Right lobe of liver (tissue), 6 donors: ENCODE results near the gene DIAPH2. TPM values are rescaled to one million over a fixed set of nuclear protein-coding genes. Genes with fewer than 3 reads are reported as not detected.
A peak's percentile ranks its signal among the peaks of the same experiment; 100 is the strongest.
"Not testable (repeated sequence)": the region's sequence is repeated elsewhere in the genome, so short reads cannot be mapped to it uniquely, and the experiment has no call there.

ENCODE experiments used
- ATAC-seq, 4 donors: fragments of 200-7000 bp; cut with Tn5 transposase; one replicate each; pipeline ENCODE4 v1.9.1; 2020; ENCODE audit warnings: mild to moderate bottlenecking in 4 of 4, moderate library complexity in 4 of 4
- DNase-seq, 3 donors: peaks; one replicate each; pipeline ENCODE4 v3.0.0-alpha.2; 2020
- H3K27ac ChIP-seq, 3 donors: fragments of 200-600 bp; one replicate each; pipeline ENCODE4 v1.8.0; 2022
- H3K27me3 ChIP-seq, 2 donors: fragments of 200-600 bp; one replicate each; pipeline ENCODE4 v1.8.0; 2022
- H3K36me3 ChIP-seq, 4 donors: fragments of 200-600 bp; sonication (generic) in 1 of 4; one replicate each; pipeline versions ENCODE4 v1.5.1 to v1.8.0; 2017 to 2022; ENCODE audit warnings: control low read depth in 1 of 4
- H3K4me1 ChIP-seq, 4 donors: fragments of 200-600 bp; sonication (generic) in 1 of 4; one replicate each; pipeline versions ENCODE4 v1.5.1 to v1.8.0; 2017 to 2022; ENCODE audit warnings: control low read depth in 1 of 4
- H3K4me3 ChIP-seq, 3 donors: fragments of 200-600 bp; one replicate each; pipeline ENCODE4 v1.8.0; 2022
- H3K9me3 ChIP-seq, 4 donors: fragments of 200-600 bp; sonication (generic) in 1 of 4; one replicate each; pipeline versions ENCODE4 v1.5.1 to v1.8.0; 2017 to 2022; ENCODE audit warnings: control low read depth in 1 of 4
- CTCF ChIP-seq, 4 donors: fragments of 200-600 bp in 3 of 4; fragments of 450-650 bp in 1 of 4; IDR thresholded peaks; one replicate each; pipeline versions ENCODE4 v1.5.1 to v1.8.0; 2016 to 2022; ENCODE audit warnings: antibody characterized with exemption in 4 of 4, mild to moderate bottlenecking in 2 of 4
- POLR2A ChIP-seq: fragments of 450-650 bp; IDR thresholded peaks from one replicate; pipeline ENCODE4 v1.6.1; 2017; ENCODE audit warnings: antibody characterized with exemption, mild to moderate bottlenecking
- WGBS: methylation state at CpG from one replicate; pipeline ENCODE4 v1.1.6; 2018; ENCODE audit warnings: low coverage, low lambda C conversion rate; ENCODE audit not compliant: insufficient coverage; ENCODE audit errors: missing lambda C conversion rate; 5-methylcytosine and 5-hydroxymethylcytosine counted together
- intact Hi-C, 2 donors: fragments of 100-400 bp; cut with DNase I; formaldehyde crosslinking; loops; one replicate each; pipeline versions ENCODE4 v1.11.2 to v1.14.1; 2022
- total RNA-seq, 6 experiments: library from RNA; depleted of rRNA in 2 of 6; stranded (reverse); fragments of >200 nt in 2 of 6; fragmentation: NEBNext Ultra II Directional in 3 of 6; extraction: Animal tissue kit (Norgen Biotek cat#: 25700) in 3 of 6; gene quantifications; one replicate each; pipeline versions ENCODE4 v1.1.0 to v1.2.4, GENCODE V29; 2016 to 2023
- donor health status: DM: no; HTN: yes; CAD: no.
- donor health status: DM: no; HTN: no; CAD: no.
- donor health status: DM: no; HTN: no; CAD: no.
- donor health status: DM: no; HTN: yes; CAD: no.
- donor health status: DM: no; HTN: yes; CAD: no.

Gene DIAPH2
- total RNA-seq, 6 experiments from 2014 or later: 10.6 to 20.0 (median 16.4) TPM

DNA sequence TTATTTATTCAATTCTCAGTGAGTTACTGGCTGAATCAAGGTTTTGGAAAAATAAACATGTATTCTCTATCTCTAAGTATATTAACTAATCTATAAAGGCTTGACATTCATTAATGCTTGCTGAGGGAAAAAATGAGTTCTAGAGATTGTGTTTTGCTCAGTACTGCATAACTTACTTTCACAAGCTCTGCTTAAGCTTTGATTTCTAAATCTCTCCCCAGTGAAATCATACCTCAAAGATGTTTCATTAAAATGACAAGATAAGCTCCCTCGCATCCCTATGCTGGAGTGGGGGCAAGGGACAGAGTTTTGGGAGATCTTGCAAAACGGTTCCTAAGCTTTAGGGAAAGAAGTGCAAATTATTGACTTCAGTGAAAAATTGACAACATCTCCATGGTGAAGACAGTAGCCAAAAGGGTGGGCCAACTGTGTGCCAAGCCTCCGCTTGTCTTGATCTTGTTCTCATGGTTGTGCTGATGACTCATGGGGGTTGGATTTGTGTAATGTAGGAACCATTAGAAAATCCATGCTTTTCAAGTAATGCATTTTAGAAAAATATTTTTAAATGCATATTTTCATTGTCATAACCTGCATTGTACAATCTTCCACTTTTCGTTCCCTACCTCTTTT, 720.5 kb downstream of the DIAPH2 start:
- no peaks in the 10 kb centered on the region for H3K36me3 ChIP-seq
- no peak for TF ChIP-seq CTCF (IDR thresholded peaks at IDR 0.05)
- no peak for TF ChIP-seq POLR2A
- ATAC-seq (no peak), DNase-seq (no peak)
- no peaks in the 10 kb centered on the region for H3K4me1 ChIP-seq
- H3K9me3 ChIP-seq: no peaks in the 10 kb centered on the region
- H3K27me3 ChIP-seq: no peaks in the 10 kb centered on the region
- H3K27ac ChIP-seq: no peak overlapping the region
- intact Hi-C loops: no loop called here
- WGBS: 56% methylated on average over 4 of the region's 4 CpGs
- H3K4me3 ChIP-seq: no peak overlapping the region

- H3K9me3 ChIP-seq, H3K4me1 ChIP-seq, H3K4me3 ChIP-seq, H3K27ac ChIP-seq, H3K27me3 ChIP-seq, H3K36me3 ChIP-seq, intact Hi-C loops: not testable (repeated sequence)
- DNase-seq (peak in 1 of 3 donors; percentile 34), ATAC-seq (peak; percentile 44 to 86 (median 56))
- peak in 2 of 4 donors; percentile 11 to 35 for TF ChIP-seq CTCF (IDR thresholded peaks at IDR 0.05)
- 39% methylated on average over 4 of the region's 13 CpGs for WGBS
Measured at GRCh38 chrX:97409632-97410415, 725.2 kb downstream of the DIAPH2 start.

DNA sequence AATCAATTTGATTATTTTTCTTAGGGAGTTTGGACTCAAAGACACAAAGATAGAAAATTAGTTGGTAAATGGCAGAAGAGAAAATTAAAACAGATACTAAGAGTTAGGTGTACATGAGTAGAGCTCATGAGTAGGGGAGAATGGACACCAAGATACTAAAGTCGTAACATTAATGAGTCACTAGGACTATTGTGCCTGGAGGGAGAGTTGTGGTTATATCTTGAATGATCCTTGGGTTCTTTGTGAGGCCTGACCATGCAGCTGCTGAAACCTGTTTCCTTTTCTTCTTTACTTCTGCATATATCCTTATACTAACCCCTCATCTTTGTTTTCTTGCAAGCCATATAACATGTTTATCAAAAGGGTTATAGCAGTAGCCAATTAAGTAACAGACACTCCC, 731.8 kb downstream of the DIAPH2 start:
- no peak overlapping the region for H3K4me3 ChIP-seq
- no peaks in the 10 kb centered on the region for H3K27me3 ChIP-seq
- 60% methylated on average over 1 of the region's 1 CpG for WGBS
- DNase-seq: no peak
- no peaks in the 10 kb centered on the region for H3K36me3 ChIP-seq
- no peak overlapping the region for H3K27ac ChIP-seq
- intact Hi-C loops: no loop called here
- no peak for ATAC-seq
- H3K9me3 ChIP-seq: no peaks in the 10 kb centered on the region
- TF ChIP-seq CTCF (IDR thresholded peaks at IDR 0.05): no peak
- TF ChIP-seq POLR2A: no peak
- H3K4me1 ChIP-seq: no peaks in the 10 kb centered on the region

GRCh38 chrX:97429101-97429500, 744.5 kb downstream of the DIAPH2 start:
- Histone ChIP-seq H3K4me1 (no peaks in the 10 kb centered on the region), H3K27ac (no peak overlapping the region), H3K36me3 (no peaks in the 10 kb centered on the region), H3K27me3 (no peaks in the 10 kb centered on the region), H3K4me3 (no peak overlapping the region), H3K9me3 (no peaks in the 10 kb centered on the region)
- DNase-seq: no peak
- 84% methylated on average over 5 of the region's 5 CpGs for WGBS
- no peak for ATAC-seq
- TF ChIP-seq POLR2A: no peak
- no peak for TF ChIP-seq CTCF (IDR thresholded peaks at IDR 0.05)
- intact Hi-C loops: no loop called here
